Stimulated activated naive CD4-positive, alpha-beta T cell (primary cell): ENCODE measurements around the gene MUCL3.
A peak's percentile ranks its signal among the peaks of the same experiment; 100 is the strongest.
"Not testable (repeated sequence)": the region's sequence is repeated elsewhere in the genome, so short reads cannot be mapped to it uniquely, and the experiment has no call there.

ENCODE experiments used
- DNase-seq, 6 experiments: peaks; one replicate each; lab custom pipeline; 2025; lab: John Stamatoyannopoulos, UW

The MUCL3 gene

GRCh38 chr6:30979690-30980089, 38.9 kb downstream of the MUCL3 start:
- no peak for DNase-seq

- no peak for DNase-seq
Observed at GRCh38 chr6:30981942-30982772, 41.4 kb downstream of the MUCL3 start.

GRCh38 chr6:30983439-30983838, 42.7 kb downstream of the MUCL3 start, which contains the start of gene MUC21:
MUC21 (plus strand) TSS chr6:30983718; CDS start chr6:30983959, 241 bp downstream.
- DNase-seq = no peak

- DNase-seq = no peak
Observed at GRCh38 chr6:30985490-30985889, 44.7 kb downstream of the MUCL3 start.

- no peak for DNase-seq
Observed at GRCh38 chr6:30987304-30987703, 46.5 kb downstream of the MUCL3 start.

GRCh38 chr6:30988209-30988825, 47.5 kb downstream of the MUCL3 start:
- DNase-seq = no peak

- peak in 3 of 6 experiments; percentile 16 to 27 (median 26) for DNase-seq
Observed at GRCh38 chr6:30990422-30991086, 49.8 kb downstream of the MUCL3 start.

- no peak for DNase-seq
Observed at GRCh38 chr6:30991891-30992290, 51.1 kb downstream of the MUCL3 start.

GRCh38 chr6:30997301-30997700, 56.5 kb downstream of the MUCL3 start:
- no peak for DNase-seq

- no peak for DNase-seq
Observed at GRCh38 chr6:30998785-30999184, 58.0 kb downstream of the MUCL3 start.

- not testable (repeated sequence) for DNase-seq
Observed at GRCh38 chr6:31000067-31000860, 59.5 kb downstream of the MUCL3 start.

- DNase-seq = no peak
Observed at GRCh38 chr6:31001281-31001888, 60.6 kb downstream of the MUCL3 start.

GRCh38 chr6:31002471-31002870, 61.7 kb downstream of the MUCL3 start:
- DNase-seq = no peak
